ENCODE data around the gene MIA.
"Not testable (repeated sequence)": the region's sequence is repeated elsewhere in the genome, so short reads cannot be mapped to it uniquely, and the experiment has no call there.

MIA gene

GRCh38 chr19:40752257-40752781, 23.0 kb upstream of the MIA start:
- Histone ChIP-seq H3K4me3 (ENCODE audit: low read length) (peak overlapping the region; percentile 95), H3K36me3 (ENCODE audit: control insufficient read depth, insufficient read depth, low read length, severe bottlenecking) (peaks cover 14% of the 10 kb centered on the region), H3K9ac (ENCODE audit: low read length) (peak overlapping the region; percentile 98), H3K4me1 (ENCODE audit: control insufficient read depth, insufficient read depth, low read length) (peaks cover 38% of the 10 kb centered on the region), H3K9me3 (ENCODE audit: control insufficient read depth, low read length) (no peaks in the 10 kb centered on the region), H3K27me3 (replicated peaks; ENCODE audit: control insufficient read depth, insufficient read depth, low read length) (no peaks in the 10 kb centered on the region)
- no peak for DNase-seq (ENCODE audit: low read depth)

- H3K9ac ChIP-seq (ENCODE audit: low read length): peak overlapping the region; percentile 24
- H3K27me3 ChIP-seq (replicated peaks; ENCODE audit: control insufficient read depth, insufficient read depth, low read length): no peaks in the 10 kb centered on the region
- H3K4me1 ChIP-seq (ENCODE audit: control insufficient read depth, insufficient read depth, low read length): peaks cover 25% of the 10 kb centered on the region
- DNase-seq (ENCODE audit: low read depth): no peak
- no peaks in the 10 kb centered on the region for H3K9me3 ChIP-seq (ENCODE audit: control insufficient read depth, low read length)
- H3K4me3 ChIP-seq (ENCODE audit: low read length): no peak overlapping the region
- H3K36me3 ChIP-seq (ENCODE audit: control insufficient read depth, insufficient read depth, low read length, severe bottlenecking): peaks cover 32% of the 10 kb centered on the region
Observed at GRCh38 chr19:40754611-40755247, 20.6 kb upstream of the MIA start.

GRCh38 chr19:40755248-40755624, 20.1 kb upstream of the MIA start:
- Histone ChIP-seq H3K4me1 (ENCODE audit: control insufficient read depth, insufficient read depth, low read length) (peaks cover 21% of the 10 kb centered on the region), H3K9ac (ENCODE audit: low read length) (no peak overlapping the region), H3K27me3 (replicated peaks; ENCODE audit: control insufficient read depth, insufficient read depth, low read length) (no peaks in the 10 kb centered on the region), H3K9me3 (ENCODE audit: control insufficient read depth, low read length) (no peaks in the 10 kb centered on the region), H3K4me3 (ENCODE audit: low read length) (no peak overlapping the region), H3K36me3 (ENCODE audit: control insufficient read depth, insufficient read depth, low read length, severe bottlenecking) (peaks cover 37% of the 10 kb centered on the region)
- no peak for DNase-seq (ENCODE audit: low read depth)

GRCh38 chr19:40755791-40756190, 19.5 kb upstream of the MIA start:
- DNase-seq (ENCODE audit: low read depth): no peak
- peaks cover 43% of the 10 kb centered on the region for H3K36me3 ChIP-seq (ENCODE audit: control insufficient read depth, insufficient read depth, low read length, severe bottlenecking)

GRCh38 chr19:40756502-40757110, 18.7 kb upstream of the MIA start:
- H3K4me1 ChIP-seq (ENCODE audit: control insufficient read depth, insufficient read depth, low read length): peaks cover 21% of the 10 kb centered on the region
- no peak for DNase-seq (ENCODE audit: low read depth)
- no peaks in the 10 kb centered on the region for H3K27me3 ChIP-seq (replicated peaks; ENCODE audit: control insufficient read depth, insufficient read depth, low read length)
- no peak overlapping the region for H3K9ac ChIP-seq (ENCODE audit: low read length)
- no peaks in the 10 kb centered on the region for H3K9me3 ChIP-seq (ENCODE audit: control insufficient read depth, low read length)
- peaks cover 51% of the 10 kb centered on the region for H3K36me3 ChIP-seq (ENCODE audit: control insufficient read depth, insufficient read depth, low read length, severe bottlenecking)
- H3K4me3 ChIP-seq (ENCODE audit: low read length): no peak overlapping the region

More at GRCh38 chr19:40755791-40756190, 19.5 kb upstream of the MIA start:
- Histone ChIP-seq H3K9ac (ENCODE audit: low read length) (no peak overlapping the region), H3K4me1 (ENCODE audit: control insufficient read depth, insufficient read depth, low read length) (peaks cover 21% of the 10 kb centered on the region), H3K4me3 (ENCODE audit: low read length) (no peak overlapping the region), H3K9me3 (ENCODE audit: control insufficient read depth, low read length) (no peaks in the 10 kb centered on the region), H3K27me3 (replicated peaks; ENCODE audit: control insufficient read depth, insufficient read depth, low read length) (no peaks in the 10 kb centered on the region)

- H3K4me1 ChIP-seq (ENCODE audit: control insufficient read depth, insufficient read depth, low read length): peaks cover 18% of the 10 kb centered on the region
- H3K9ac ChIP-seq (ENCODE audit: low read length): no peak overlapping the region
- no peaks in the 10 kb centered on the region for H3K27me3 ChIP-seq (replicated peaks; ENCODE audit: control insufficient read depth, insufficient read depth, low read length)
- H3K9me3 ChIP-seq (ENCODE audit: control insufficient read depth, low read length): no peaks in the 10 kb centered on the region
- no peak for DNase-seq (ENCODE audit: low read depth)
- peaks cover 70% of the 10 kb centered on the region for H3K36me3 ChIP-seq (ENCODE audit: control insufficient read depth, insufficient read depth, low read length, severe bottlenecking)
- H3K4me3 ChIP-seq (ENCODE audit: low read length): no peak overlapping the region
Observed at GRCh38 chr19:40758491-40758890, 16.8 kb upstream of the MIA start.

GRCh38 chr19:40759352-40759751, 16.0 kb upstream of the MIA start:
- H3K27me3 ChIP-seq (replicated peaks; ENCODE audit: control insufficient read depth, insufficient read depth, low read length): no peaks in the 10 kb centered on the region
- H3K4me3 ChIP-seq (ENCODE audit: low read length): no peak overlapping the region
- H3K9ac ChIP-seq (ENCODE audit: low read length): no peak overlapping the region
- peaks cover 78% of the 10 kb centered on the region for H3K36me3 ChIP-seq (ENCODE audit: control insufficient read depth, insufficient read depth, low read length, severe bottlenecking)
- DNase-seq (ENCODE audit: low read depth): no peak
- peaks cover 16% of the 10 kb centered on the region for H3K4me1 ChIP-seq (ENCODE audit: control insufficient read depth, insufficient read depth, low read length)
- H3K9me3 ChIP-seq (ENCODE audit: control insufficient read depth, low read length): no peaks in the 10 kb centered on the region

GRCh38 chr19:40762754-40763470, 12.4 kb upstream of the MIA start:
- no peaks in the 10 kb centered on the region for H3K27me3 ChIP-seq (replicated peaks; ENCODE audit: control insufficient read depth, insufficient read depth, low read length)
- no peak for DNase-seq (ENCODE audit: low read depth)
- no peaks in the 10 kb centered on the region for H3K4me1 ChIP-seq (ENCODE audit: control insufficient read depth, insufficient read depth, low read length)
- H3K9ac ChIP-seq (ENCODE audit: low read length): no peak overlapping the region
- H3K4me3 ChIP-seq (ENCODE audit: low read length): no peak overlapping the region
- no peaks in the 10 kb centered on the region for H3K9me3 ChIP-seq (ENCODE audit: control insufficient read depth, low read length)
- peaks cover 83% of the 10 kb centered on the region for H3K36me3 ChIP-seq (ENCODE audit: control insufficient read depth, insufficient read depth, low read length, severe bottlenecking)

GRCh38 chr19:40763526-40763925, 11.8 kb upstream of the MIA start:
- peaks cover 77% of the 10 kb centered on the region for H3K36me3 ChIP-seq (ENCODE audit: control insufficient read depth, insufficient read depth, low read length, severe bottlenecking)
- no peaks in the 10 kb centered on the region for H3K27me3 ChIP-seq (replicated peaks; ENCODE audit: control insufficient read depth, insufficient read depth, low read length)
- H3K4me3 ChIP-seq (ENCODE audit: low read length): no peak overlapping the region
- H3K4me1 ChIP-seq (ENCODE audit: control insufficient read depth, insufficient read depth, low read length): no peaks in the 10 kb centered on the region
- no peak for DNase-seq (ENCODE audit: low read depth)
- H3K9ac ChIP-seq (ENCODE audit: low read length): no peak overlapping the region
- H3K9me3 ChIP-seq (ENCODE audit: control insufficient read depth, low read length): no peaks in the 10 kb centered on the region

GRCh38 chr19:40763963-40764362, 11.4 kb upstream of the MIA start:
- Histone ChIP-seq H3K9me3 (ENCODE audit: control insufficient read depth, low read length) (no peaks in the 10 kb centered on the region), H3K4me3 (ENCODE audit: low read length) (no peak overlapping the region), H3K4me1 (ENCODE audit: control insufficient read depth, insufficient read depth, low read length) (no peaks in the 10 kb centered on the region), H3K36me3 (ENCODE audit: control insufficient read depth, insufficient read depth, low read length, severe bottlenecking) (peaks cover 75% of the 10 kb centered on the region), H3K9ac (ENCODE audit: low read length) (no peak overlapping the region), H3K27me3 (replicated peaks; ENCODE audit: control insufficient read depth, insufficient read depth, low read length) (no peaks in the 10 kb centered on the region)
- no peak for DNase-seq (ENCODE audit: low read depth)

GRCh38 chr19:40766385-40766784, 8.9 kb upstream of the MIA start:
- not testable (repeated sequence) for H3K4me3 ChIP-seq (ENCODE audit: low read length); DNase-seq (ENCODE audit: low read depth); H3K9me3 ChIP-seq (ENCODE audit: control insufficient read depth, low read length); H3K9ac ChIP-seq (ENCODE audit: low read length); H3K27me3 ChIP-seq (replicated peaks; ENCODE audit: control insufficient read depth, insufficient read depth, low read length); H3K4me1 ChIP-seq (ENCODE audit: control insufficient read depth, insufficient read depth, low read length)
- peaks cover 50% of the 10 kb centered on the region for H3K36me3 ChIP-seq (ENCODE audit: control insufficient read depth, insufficient read depth, low read length, severe bottlenecking)
